Esophagus squamous epithelium (tissue), 5 donors: ENCODE results near the gene COL16A1. TPM values are rescaled to one million over a fixed set of nuclear protein-coding genes. Genes with fewer than 3 reads are reported as not detected.

Source experiments
- DNase-seq: peaks from one replicate; lab custom pipeline; 2025; lab: John Stamatoyannopoulos, UW
- H3K27ac ChIP-seq, 4 donors: fragments of 200-600 bp; sonication (generic); one replicate each; pipeline ENCODE4 v1.5.1; 2016 to 2019; ENCODE audit warnings: mild to moderate bottlenecking in 1 of 4
- H3K27me3 ChIP-seq, 4 donors: fragments of 200-600 bp; sonication (generic); 1 replicate in 3 of 4; 2 replicates in 1 of 4; pipeline versions ENCODE4 v1.5.1 to v1.6.0; 2017 to 2021; ENCODE audit warnings: antibody characterized with exemption in 1 of 4
- H3K36me3 ChIP-seq, 3 donors: fragments of 200-600 bp; sonication (generic); one replicate each; pipeline ENCODE4 v1.5.1; 2016 to 2019
- H3K4me1 ChIP-seq, 3 donors: fragments of 200-600 bp; sonication (generic); one replicate each; pipeline ENCODE4 v1.5.1; 2017 to 2019
- H3K4me3 ChIP-seq, 4 donors: fragments of 200-600 bp; sonication (generic); 1 replicate in 3 of 4; 2 replicates in 1 of 4; pipeline ENCODE4 v1.5.1; 2016 to 2019; ENCODE audit warnings: mild to moderate bottlenecking in 2 of 4, moderate library complexity in 1 of 4
- H3K9me3 ChIP-seq, 3 donors: fragments of 200-600 bp; sonication (generic); one replicate each; pipeline ENCODE4 v1.5.1; 2016 to 2019
- POLR2A ChIP-seq, 4 donors: fragments of 450-650 bp; IDR thresholded peaks; one replicate each; pipeline ENCODE4 v1.6.1; 2017; ENCODE audit warnings: antibody characterized with exemption in 4 of 4, mild to moderate bottlenecking in 4 of 4, moderate library complexity in 3 of 4
- WGBS, 2 donors: methylation state at CpG; one replicate each; pipeline ENCODE4 v1.1.5; 2018; 5-methylcytosine and 5-hydroxymethylcytosine counted together
- intact Hi-C: fragments of 100-400 bp; cut with DNase I; formaldehyde crosslinking; loops from one replicate; pipeline ENCODE4 v1.15.0; 2022
- total RNA-seq, 4 donors: library from RNA; depleted of rRNA; stranded (reverse); fragments of >200 nt; gene quantifications; one replicate each; pipeline ENCODE4 v1.1.0, GENCODE V29; 2016
- TF ChIP-seq, protein P1 (sequence below), 6 experiments: fragments of 450-650 bp in 4 of 6; fragments of 200-600 bp in 2 of 6; sonication (generic) in 2 of 6; IDR thresholded peaks; one replicate each; pipeline ENCODE4 v1.5.1; 2016 to 2019; ENCODE audit warnings: antibody characterized with exemption in 6 of 6, mild to moderate bottlenecking in 4 of 6, moderate library complexity in 4 of 6
- donor health status: DM: yes; HTN: yes; CAD: no.

The COL16A1 gene
- total RNA-seq, 4 donors from 2014 or later, result 8.8 to 35.5 (median 16.4) TPM

DNA sequence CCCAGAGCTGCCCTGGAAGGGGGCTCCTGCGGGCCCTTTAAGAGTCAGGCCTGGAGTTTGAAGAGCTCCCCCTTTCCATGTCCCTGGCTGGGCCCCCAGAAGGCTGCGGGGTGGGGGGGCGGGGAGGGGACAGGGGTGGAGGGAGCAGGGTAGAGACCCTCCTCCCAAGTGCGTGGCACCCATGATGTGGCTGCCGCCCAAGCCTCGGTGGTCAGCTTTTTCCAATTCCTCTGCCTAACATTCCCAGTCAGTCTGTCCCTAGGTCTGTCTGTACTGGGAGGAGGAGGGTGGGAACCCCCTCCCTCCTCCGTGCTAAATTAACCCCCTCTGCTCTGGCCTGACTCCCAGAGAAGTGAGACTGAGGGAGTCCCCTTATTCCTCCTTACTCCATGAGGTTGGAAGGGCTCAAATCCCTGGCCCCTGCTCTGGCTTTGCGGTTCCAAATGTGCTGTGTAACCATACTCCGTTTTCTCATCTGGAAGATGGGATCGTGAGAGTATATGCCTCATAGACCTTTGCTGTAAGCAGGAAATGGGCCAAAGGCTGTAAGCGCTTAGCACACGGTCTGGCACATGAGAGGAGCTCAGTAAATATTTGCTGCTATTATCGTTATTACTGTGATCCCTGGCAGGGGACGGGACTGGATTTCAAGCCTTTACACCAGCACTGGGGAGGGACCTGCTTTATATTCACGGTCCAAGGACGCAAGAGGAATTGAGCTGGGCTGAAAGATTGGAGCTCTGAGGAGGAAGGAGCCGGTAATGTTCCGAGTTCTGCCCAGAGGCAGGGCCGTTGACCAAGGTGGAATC lies 658 bp upstream of the COL16A1 start:
- Histone ChIP-seq H3K27ac (peak overlapping the region; percentile 62 to 92 (median 86)), H3K27me3 (peaks cover 0 to 32% (median 0%) of the 10 kb centered on the region in 4 donors), H3K36me3 (peaks cover 0 to 4% (median 0%) of the 10 kb centered on the region in 3 donors), H3K4me1 (peaks cover 49 to 73% (median 62%) of the 10 kb centered on the region in 3 donors), H3K4me3 (peak overlapping the region; percentile 18 to 60 (median 46)), H3K9me3 (no peaks in the 10 kb centered on the region)
- 2 to 9% methylated on average over 13 to 14 of the region's 19 CpGs for WGBS, 2 donors
- no peak for DNase-seq
- intact Hi-C loops, result no loop called here
- TF ChIP-seq, protein P1, sequence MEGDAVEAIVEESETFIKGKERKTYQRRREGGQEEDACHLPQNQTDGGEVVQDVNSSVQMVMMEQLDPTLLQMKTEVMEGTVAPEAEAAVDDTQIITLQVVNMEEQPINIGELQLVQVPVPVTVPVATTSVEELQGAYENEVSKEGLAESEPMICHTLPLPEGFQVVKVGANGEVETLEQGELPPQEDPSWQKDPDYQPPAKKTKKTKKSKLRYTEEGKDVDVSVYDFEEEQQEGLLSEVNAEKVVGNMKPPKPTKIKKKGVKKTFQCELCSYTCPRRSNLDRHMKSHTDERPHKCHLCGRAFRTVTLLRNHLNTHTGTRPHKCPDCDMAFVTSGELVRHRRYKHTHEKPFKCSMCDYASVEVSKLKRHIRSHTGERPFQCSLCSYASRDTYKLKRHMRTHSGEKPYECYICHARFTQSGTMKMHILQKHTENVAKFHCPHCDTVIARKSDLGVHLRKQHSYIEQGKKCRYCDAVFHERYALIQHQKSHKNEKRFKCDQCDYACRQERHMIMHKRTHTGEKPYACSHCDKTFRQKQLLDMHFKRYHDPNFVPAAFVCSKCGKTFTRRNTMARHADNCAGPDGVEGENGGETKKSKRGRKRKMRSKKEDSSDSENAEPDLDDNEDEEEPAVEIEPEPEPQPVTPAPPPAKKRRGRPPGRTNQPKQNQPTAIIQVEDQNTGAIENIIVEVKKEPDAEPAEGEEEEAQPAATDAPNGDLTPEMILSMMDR (IDR thresholded peaks at IDR 0.05), result no peak
- TF ChIP-seq POLR2A (IDR thresholded peaks at IDR 0.05), result no peak

DNA sequence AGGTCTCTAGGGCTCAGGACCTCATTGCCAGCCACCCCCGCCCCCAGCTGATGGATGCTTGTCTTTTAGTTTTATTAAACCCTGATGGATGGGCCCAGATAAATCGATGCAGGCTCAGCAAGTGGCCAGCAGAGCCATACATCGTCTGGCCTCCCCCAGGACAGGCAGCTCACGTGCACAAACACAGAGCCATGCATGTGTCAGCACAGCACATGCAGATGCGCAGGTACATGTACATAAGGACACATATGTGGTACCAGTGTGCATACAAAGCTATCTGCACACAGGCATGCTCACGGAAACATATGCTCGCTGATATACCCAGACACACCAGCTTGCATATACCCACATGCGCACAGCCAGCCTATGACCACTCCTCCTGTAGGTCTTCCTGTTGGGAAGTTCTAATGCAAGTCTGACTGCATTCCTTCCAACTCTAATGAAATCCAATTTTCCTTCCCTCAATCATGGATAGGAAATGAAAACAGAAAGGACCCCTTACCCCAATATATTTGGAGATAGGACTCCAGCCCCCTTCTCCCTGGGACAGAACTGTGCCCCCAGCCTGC lies 897 bp downstream of the COL16A1 start:
- Histone ChIP-seq H3K9me3 (no peaks in the 10 kb centered on the region), H3K27me3 (peaks cover 0 to 32% (median 0%) of the 10 kb centered on the region in 4 donors), H3K4me1 (peaks cover 49 to 83% (median 67%) of the 10 kb centered on the region in 3 donors), H3K4me3 (peak overlapping the region in 3 of 4 donors; percentile 44 to 60 (median 48)), H3K27ac (peak overlapping the region in 3 of 4 donors; percentile 83 to 92 (median 88)), H3K36me3 (peaks cover 0 to 11% (median 0%) of the 10 kb centered on the region in 3 donors)
- no peak for DNase-seq
- intact Hi-C loops, result no loop called here
- TF ChIP-seq POLR2A (IDR thresholded peaks at IDR 0.05), result no peak
- TF ChIP-seq, protein P1 (IDR thresholded peaks at IDR 0.05), result no peak
- WGBS, 2 donors, result 44 to 77% methylated on average over 4 to 8 of the region's 8 CpGs

DNA sequence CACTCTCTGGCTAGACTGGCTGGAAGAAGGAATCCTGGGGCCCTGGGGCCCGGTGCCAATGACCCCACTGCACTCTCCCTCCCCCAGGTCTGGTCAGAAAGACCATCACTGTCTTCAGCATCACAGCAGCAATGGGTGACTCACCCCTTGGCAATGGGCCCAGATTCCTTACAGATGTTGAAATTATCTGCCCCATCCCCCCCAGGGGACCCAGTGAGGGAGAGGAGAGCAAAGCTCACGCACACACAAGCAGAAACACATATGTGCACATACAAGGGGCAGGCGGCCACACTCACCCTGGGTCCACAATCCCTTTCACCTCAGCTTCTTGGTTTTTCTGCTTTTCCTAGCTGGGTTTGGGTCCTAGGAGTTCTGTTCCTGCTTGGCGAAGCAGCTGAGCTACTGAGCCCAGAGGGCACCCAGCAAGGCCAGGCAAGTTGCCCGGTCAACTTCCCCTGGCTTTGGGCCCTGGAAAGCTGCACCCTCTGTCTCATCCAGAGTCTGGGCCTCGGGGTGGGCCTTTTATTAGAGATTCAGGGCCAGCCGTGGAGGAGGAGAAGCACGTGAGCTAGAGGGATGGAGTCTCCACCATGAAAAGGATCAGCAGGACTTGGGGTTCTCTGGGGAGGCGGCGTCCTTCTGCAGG lies 2.6 kb downstream of the COL16A1 start:
- H3K27ac ChIP-seq, result peak overlapping the region; percentile 44 to 92 (median 86)
- intact Hi-C loops, result no loop called here
- H3K27me3 ChIP-seq, result peaks cover 0 to 32% (median 0%) of the 10 kb centered on the region in 4 donors
- peak overlapping the region in 2 of 4 donors; percentile 1 to 14 for H3K4me3 ChIP-seq
- TF ChIP-seq POLR2A (IDR thresholded peaks at IDR 0.05), result no peak
- TF ChIP-seq, protein P1 (IDR thresholded peaks at IDR 0.05), result no peak
- peaks cover 49 to 83% (median 67%) of the 10 kb centered on the region in 3 donors for H3K4me1 ChIP-seq
- H3K36me3 ChIP-seq, result peaks cover 0 to 25% (median 0%) of the 10 kb centered on the region in 3 donors
- H3K9me3 ChIP-seq, result no peaks in the 10 kb centered on the region
- DNase-seq, result no peak
- WGBS, 2 donors, result 15 to 34% methylated on average over 4 to 5 of the region's 10 CpGs

DNA sequence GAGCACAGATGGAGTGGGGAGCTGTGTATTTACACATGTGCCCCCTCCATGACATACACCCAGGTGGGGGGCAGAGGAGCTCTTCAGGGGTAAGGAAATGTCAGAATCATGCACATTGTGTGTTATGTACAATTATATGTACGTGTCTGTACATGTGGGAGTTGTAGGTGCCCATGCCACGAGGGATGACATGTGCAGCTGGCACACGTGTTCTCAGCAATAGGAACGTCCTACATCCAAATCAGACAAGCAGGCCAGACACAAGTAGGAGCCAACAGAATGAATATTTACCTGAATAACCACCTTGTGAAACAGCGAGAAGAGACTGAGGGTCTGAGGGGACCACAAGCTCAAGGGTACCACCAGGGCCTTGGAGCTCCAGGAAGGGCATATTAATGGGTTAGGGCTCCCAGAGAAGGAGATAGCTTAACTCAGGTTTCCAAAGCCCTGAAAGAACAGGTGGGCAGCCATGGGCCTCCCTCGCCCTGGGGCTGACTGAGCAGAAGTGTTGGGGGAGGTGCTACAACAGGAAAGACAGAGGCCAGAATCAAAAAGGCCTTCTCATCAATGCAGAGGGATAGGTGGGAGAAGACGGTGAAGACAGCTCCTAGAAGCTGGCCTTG lies 3.2 kb downstream of the COL16A1 start:
- Histone ChIP-seq H3K9me3 (no peaks in the 10 kb centered on the region), H3K4me1 (peaks cover 48 to 83% (median 66%) of the 10 kb centered on the region in 3 donors), H3K27ac (peak overlapping the region; percentile 44 to 92 (median 86)), H3K27me3 (peaks cover 0 to 30% (median 0%) of the 10 kb centered on the region in 4 donors), H3K4me3 (no peak overlapping the region), H3K36me3 (peaks cover 0 to 30% (median 0%) of the 10 kb centered on the region in 3 donors)
- no peak for DNase-seq
- TF ChIP-seq, protein P1 (IDR thresholded peaks at IDR 0.05), result no peak
- no peak for TF ChIP-seq POLR2A (IDR thresholded peaks at IDR 0.05)
- intact Hi-C loops, result no loop called here
- WGBS, 2 donors, result 30 to 45% methylated on average over 5 to 7 of the region's 7 CpGs
